Stomach (tissue), 9 donors: Measurements from ENCODE around the gene BANP. TPM values are rescaled to one million over a fixed set of nuclear protein-coding genes. Genes with fewer than 3 reads are reported as not detected.

Experiments used
- DNase-seq, 2 donors: peaks; one replicate each; pipeline versions ENCODE4 v3.0.0 to v3.0.0-alpha.2; 2013 to 2019
- H3K27ac ChIP-seq, 5 donors: fragments of 200-600 bp in 4 of 5; sonication (generic) in 4 of 5; one replicate each; pipeline ENCODE4 v1.5.1; 2013 to 2019; ENCODE audit warnings: mild to moderate bottlenecking in 1 of 5, moderate library complexity in 1 of 5
- H3K27me3 ChIP-seq, 3 donors: fragments of 200-600 bp; sonication (generic); one replicate each; pipeline ENCODE4 v1.5.1; 2017 to 2019; ENCODE audit warnings: mixed run types in 1 of 3
- H3K36me3 ChIP-seq, 4 donors: fragments of 200-600 bp; sonication (generic); 1 replicate in 3 of 4; 2 replicates in 1 of 4; pipeline ENCODE4 v1.5.1; 2016 to 2019
- H3K4me1 ChIP-seq, 4 donors: fragments of 200-600 bp; sonication (generic); one replicate each; pipeline ENCODE4 v1.5.1; 2016 to 2019
- H3K4me3 ChIP-seq, 4 donors: fragments of 200-600 bp; sonication (generic) in 3 of 4; one replicate each; pipeline ENCODE4 v1.5.1; 2016 to 2019; ENCODE audit warnings: mild to moderate bottlenecking in 1 of 4
- H3K9me3 ChIP-seq, 4 donors: fragments of 200-600 bp; sonication (generic); one replicate each; pipeline ENCODE4 v1.5.1; 2016 to 2019
- CTCF ChIP-seq, 7 experiments: fragments of 450-650 bp in 4 of 7; fragments of 200-600 bp in 3 of 7; sonication (generic) in 3 of 7; IDR thresholded peaks; one replicate each; pipeline ENCODE4 v1.5.1; 2016 to 2019; ENCODE audit warnings: antibody characterized with exemption in 7 of 7, control low read depth in 2 of 7, mild to moderate bottlenecking in 1 of 7
- EP300 ChIP-seq: sonication (generic); formaldehyde crosslinking; IDR thresholded peaks from one replicate; pipeline ENCODE4 v1.6.1; 2017; ENCODE audit warnings: antibody characterized with exemption
- POLR2A ChIP-seq, 4 donors: fragments of 450-650 bp; IDR thresholded peaks; one replicate each; pipeline ENCODE4 v1.6.1; 2016; ENCODE audit warnings: antibody characterized with exemption in 4 of 4, control low read depth in 2 of 4, mild to moderate bottlenecking in 1 of 4, moderate library complexity in 1 of 4
- POLR2AphosphoS5 ChIP-seq, 3 donors: sonication (generic); formaldehyde crosslinking; IDR thresholded peaks; one replicate each; pipeline ENCODE4 v1.6.1; 2016; ENCODE audit warnings: antibody characterized with exemption in 3 of 3
- WGBS, 5 donors: extraction: QIAGEN DNeasy Blood & Tissue Kit in 3 of 5; methylation state at CpG; one replicate each; pipeline versions ENCODE4 v1.1.5 to v1.1.7; 2013 to 2018; 5-methylcytosine and 5-hydroxymethylcytosine counted together
- intact Hi-C: fragments of 100-400 bp; cut with DNase I; formaldehyde crosslinking; loops from one replicate; pipeline ENCODE4 v1.15.1; 2023; ENCODE audit warnings: low total_unique reads
- polyA plus RNA-seq, 3 donors: library from polyadenylated mRNA; stranded (reverse); fragments of 200-250 nt; gene quantifications; one replicate each; pipeline ENCODE4 v1.2.3, GENCODE V29; 2013
- total RNA-seq, 5 donors: library from RNA; depleted of rRNA; stranded (reverse); fragments of >200 nt; gene quantifications; one replicate each; pipeline versions ENCODE4 v1.1.0 to v1.2.3, GENCODE V29; 2014 to 2016
- donor health status: healthy with polysubstance abuse.
- donor health status: Bipolar disorder and iron deficiency.
- donor health status: healthy.

Gene BANP
- total and polyA plus RNA-seq, 8 donors, result 6.0 to 144 (median 18.3) TPM

GRCh38 chr16:88004391-88004790 lies 53.2 kb downstream of the BANP start:
- H3K4me1 ChIP-seq, result no peaks in the 10 kb centered on the region
- no peak for DNase-seq
- no peak for TF ChIP-seq CTCF (IDR thresholded peaks at IDR 0.05)
- TF ChIP-seq POLR2AphosphoS5 (IDR thresholded peaks at IDR 0.05), result no peak
- TF ChIP-seq EP300, result no peak
- TF ChIP-seq POLR2A (IDR thresholded peaks at IDR 0.05), result no peak
- H3K9me3 ChIP-seq, result no peaks in the 10 kb centered on the region
- 88 to 94% (median 91%) methylated on average over 13 to 16 of the region's 16 CpGs for WGBS, 5 donors
- H3K4me3 ChIP-seq, result no peak overlapping the region
- no peaks in the 10 kb centered on the region for H3K27me3 ChIP-seq
- intact Hi-C loops, result no loop called here
- H3K36me3 ChIP-seq, result peaks cover 12 to 62% (median 56%) of the 10 kb centered on the region in 4 donors
- no peak overlapping the region for H3K27ac ChIP-seq

- WGBS, 5 donors, result 81 to 89% (median 87%) methylated on average over 9 of the region's 9 CpGs
- TF ChIP-seq CTCF (IDR thresholded peaks at IDR 0.05) (no peak), POLR2A (IDR thresholded peaks at IDR 0.05) (no peak), POLR2AphosphoS5 (IDR thresholded peaks at IDR 0.05) (no peak), EP300 (no peak)
- Histone ChIP-seq H3K9me3 (no peaks in the 10 kb centered on the region), H3K4me3 (no peak overlapping the region), H3K4me1 (no peaks in the 10 kb centered on the region), H3K36me3 (peaks cover 12 to 68% (median 61%) of the 10 kb centered on the region in 4 donors), H3K27me3 (no peaks in the 10 kb centered on the region), H3K27ac (no peak overlapping the region)
- intact Hi-C loops, result no loop called here
- DNase-seq, result no peak
These were observed 53.9 kb downstream of the BANP start for GRCh38 chr16:88005181-88005581.

GRCh38 chr16:88005968-88006367 lies 54.7 kb downstream of the BANP start:
- Histone ChIP-seq H3K4me1 (no peaks in the 10 kb centered on the region), H3K27ac (no peak overlapping the region), H3K9me3 (no peaks in the 10 kb centered on the region), H3K36me3 (peaks cover 16 to 76% (median 68%) of the 10 kb centered on the region in 4 donors), H3K27me3 (no peaks in the 10 kb centered on the region), H3K4me3 (no peak overlapping the region)
- no peak for DNase-seq
- TF ChIP-seq POLR2AphosphoS5 (IDR thresholded peaks at IDR 0.05) (no peak), CTCF (IDR thresholded peaks at IDR 0.05) (no peak), EP300 (no peak), POLR2A (IDR thresholded peaks at IDR 0.05) (no peak)
- 93 to 96% (median 95%) methylated on average over 22 to 25 of the region's 25 CpGs for WGBS, 5 donors
- intact Hi-C loops, result no loop called here

- no peak overlapping the region for H3K27ac ChIP-seq
- WGBS, 5 donors, result 86 to 93% (median 87%) methylated on average over 10 of the region's 10 CpGs
- no peak for TF ChIP-seq EP300
- TF ChIP-seq POLR2AphosphoS5 (IDR thresholded peaks at IDR 0.05), result no peak
- TF ChIP-seq CTCF (IDR thresholded peaks at IDR 0.05), result no peak
- no peak for TF ChIP-seq POLR2A (IDR thresholded peaks at IDR 0.05)
- intact Hi-C loops, result no loop called here
- H3K27me3 ChIP-seq, result no peaks in the 10 kb centered on the region
- DNase-seq, result peak in 1 of 2 donors; percentile 17
- no peak overlapping the region for H3K4me3 ChIP-seq
- H3K4me1 ChIP-seq, result no peaks in the 10 kb centered on the region
- peaks cover 16 to 80% (median 70%) of the 10 kb centered on the region in 4 donors for H3K36me3 ChIP-seq
- no peaks in the 10 kb centered on the region for H3K9me3 ChIP-seq
These were observed 56.1 kb downstream of the BANP start for GRCh38 chr16:88007321-88007731.
